Measurements from ENCODE around the gene ATP9A.
"Not testable (repeated sequence)": the region's sequence is repeated elsewhere in the genome, so short reads cannot be mapped to it uniquely, and the experiment has no call there.

Gene ATP9A

DNA sequence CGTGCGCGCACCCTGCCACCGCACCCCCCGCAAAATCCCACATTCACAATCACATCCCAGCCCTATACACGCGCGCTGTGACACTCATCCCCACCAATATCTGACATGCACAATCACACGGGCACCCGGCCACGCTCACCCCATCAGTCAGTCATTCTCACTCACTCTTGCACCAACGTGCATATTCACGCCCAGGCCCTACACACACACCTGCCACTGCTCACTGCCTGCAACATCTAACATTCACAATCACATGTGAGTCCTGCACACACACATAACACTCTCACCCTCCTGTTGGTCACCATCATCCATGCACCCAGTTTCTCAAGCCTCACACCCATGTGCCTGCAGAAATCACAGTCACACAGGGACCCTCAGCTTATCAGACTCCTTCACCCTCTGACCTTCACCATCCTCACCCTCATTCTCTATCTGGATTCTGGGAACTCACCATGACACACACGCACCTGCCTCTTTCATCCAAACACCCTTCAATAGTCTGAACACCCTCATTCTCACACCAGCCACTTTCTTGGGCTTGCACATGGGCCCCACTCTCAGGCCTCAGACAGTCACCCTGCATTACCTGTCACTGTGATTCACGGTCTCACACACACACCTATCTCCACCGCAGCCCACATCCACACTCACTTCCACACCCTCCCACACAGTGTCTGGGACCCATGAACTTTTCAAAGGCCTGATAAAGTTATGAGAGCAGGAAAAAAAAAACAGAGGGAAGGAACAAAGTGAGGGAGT is 748 bp upstream of the ATP9A start:
- H3K4me3 Mint-ChIP-seq, result peak overlapping the region; percentile 81
- no peaks in the 10 kb centered on the region for H3K36me3 Mint-ChIP-seq
- peaks cover 11% of the 10 kb centered on the region for H3K4me1 Mint-ChIP-seq (ENCODE audit: low read depth)
- no peak overlapping the region for H3K27ac Mint-ChIP-seq
- H3K27me3 Mint-ChIP-seq, result peaks cover 15% of the 10 kb centered on the region
- no peaks in the 10 kb centered on the region for H3K9me3 Mint-ChIP-seq (ENCODE audit: low read depth)

DNA sequence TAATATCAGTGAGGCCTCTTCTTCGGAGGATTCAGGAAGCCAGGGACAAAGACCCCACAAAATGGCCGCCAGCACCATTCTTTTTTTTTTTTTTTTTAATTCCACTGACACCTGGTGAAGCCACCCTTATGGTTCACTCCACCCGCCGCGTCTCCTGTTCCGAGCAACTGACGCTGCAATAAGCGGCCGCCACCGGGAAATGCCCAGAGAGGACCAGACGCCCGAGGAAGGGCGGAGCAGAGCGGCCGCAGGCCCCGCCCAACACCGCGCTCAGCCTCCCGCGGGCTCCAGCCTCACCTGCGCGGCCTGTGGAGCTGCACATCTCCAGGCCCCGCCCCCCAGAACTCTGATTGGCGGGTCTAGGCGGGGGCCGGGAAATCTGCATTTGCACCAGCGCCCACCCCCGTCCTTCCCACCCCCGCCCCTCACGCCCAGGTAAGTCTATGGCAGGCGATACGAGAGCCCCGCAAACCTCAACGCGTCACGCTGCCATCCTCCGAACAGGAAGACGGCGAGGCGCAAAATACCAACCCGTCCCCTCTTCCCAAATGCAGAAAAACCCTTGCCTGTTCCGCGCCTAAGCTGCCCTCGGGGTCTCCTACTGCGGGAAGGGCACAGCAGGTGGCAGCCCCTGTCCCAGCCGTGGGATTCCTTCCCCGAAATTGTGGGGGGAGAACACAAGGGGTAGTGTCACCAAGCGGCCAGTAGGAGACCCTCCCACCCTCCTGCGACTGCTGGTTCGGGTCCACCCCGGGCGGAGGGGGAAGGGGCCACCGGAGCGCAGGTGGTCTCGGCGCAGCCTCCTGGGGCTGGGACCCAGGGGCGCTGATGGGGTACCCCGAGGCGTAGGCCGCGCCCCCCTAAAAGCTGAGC is 960 bp downstream of the ATP9A start:
- Mint-ChIP-seq H3K9me3 (ENCODE audit: low read depth) (no peaks in the 10 kb centered on the region), H3K4me3 (peak overlapping the region; percentile 74), H3K27ac (no peak overlapping the region), H3K36me3 (no peaks in the 10 kb centered on the region), H3K27me3 (peaks cover 17% of the 10 kb centered on the region), H3K4me1 (ENCODE audit: low read depth) (peaks cover 11% of the 10 kb centered on the region)

DNA sequence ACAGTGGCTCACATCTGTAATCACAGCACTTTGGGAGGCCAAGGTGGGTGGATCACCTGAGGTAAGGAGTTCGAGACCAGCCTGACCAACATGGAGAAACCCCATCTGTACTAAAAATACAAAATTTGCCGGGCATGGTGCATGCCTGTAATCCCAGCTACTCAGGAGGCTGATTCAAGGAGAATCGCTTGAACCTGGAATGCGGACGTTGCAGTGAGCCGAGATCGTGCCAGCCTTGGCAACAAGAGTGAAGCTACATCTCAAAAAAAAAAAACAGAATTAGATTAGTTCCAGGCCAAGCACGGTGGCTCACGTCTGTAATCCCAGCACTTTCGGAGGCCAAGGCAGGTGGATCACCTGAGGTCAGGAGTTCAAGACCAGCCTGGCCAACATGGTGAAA is 2.8 kb downstream of the ATP9A start:
- H3K27ac Mint-ChIP-seq; H3K9me3 Mint-ChIP-seq (ENCODE audit: low read depth); H3K4me3 Mint-ChIP-seq; H3K36me3 Mint-ChIP-seq: not testable (repeated sequence)
- Mint-ChIP-seq H3K4me1 (ENCODE audit: low read depth) (peaks cover 11% of the 10 kb centered on the region), H3K27me3 (peaks cover 14% of the 10 kb centered on the region)

DNA sequence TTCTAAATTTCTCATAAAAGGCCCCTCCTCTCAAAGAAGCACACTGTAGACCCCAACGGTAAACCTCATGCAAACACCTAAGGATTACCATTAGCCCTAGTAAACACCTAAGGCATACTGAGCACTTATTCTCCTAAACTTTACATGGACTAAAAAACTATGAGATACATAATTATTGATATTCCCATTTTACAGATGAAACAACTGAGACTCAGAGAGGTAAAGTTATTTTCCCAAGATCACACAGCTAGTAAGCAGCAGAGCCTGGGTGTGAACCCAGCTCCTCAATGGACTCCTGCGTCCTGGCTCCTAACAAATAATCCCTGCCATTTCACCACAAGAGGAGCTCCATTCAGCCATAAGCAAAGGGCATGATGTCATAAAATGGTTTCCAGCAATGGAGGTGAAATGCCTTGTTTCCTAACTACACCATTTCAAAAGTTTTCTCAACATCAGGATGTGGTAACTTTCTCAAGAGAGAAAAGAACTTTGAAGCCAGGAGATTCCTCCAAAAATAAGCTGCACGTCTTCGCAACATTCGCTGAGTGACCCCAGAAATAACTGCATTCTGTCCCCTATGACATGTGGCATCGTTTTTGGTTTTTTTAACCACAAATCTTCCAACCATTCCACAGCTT is 4.1 kb downstream of the ATP9A start:
- Mint-ChIP-seq H3K4me1 (ENCODE audit: low read depth) (peaks cover 9% of the 10 kb centered on the region), H3K9me3 (ENCODE audit: low read depth) (no peaks in the 10 kb centered on the region), H3K36me3 (no peaks in the 10 kb centered on the region), H3K27me3 (peaks cover 7% of the 10 kb centered on the region), H3K27ac (no peak overlapping the region), H3K4me3 (no peak overlapping the region)

DNA sequence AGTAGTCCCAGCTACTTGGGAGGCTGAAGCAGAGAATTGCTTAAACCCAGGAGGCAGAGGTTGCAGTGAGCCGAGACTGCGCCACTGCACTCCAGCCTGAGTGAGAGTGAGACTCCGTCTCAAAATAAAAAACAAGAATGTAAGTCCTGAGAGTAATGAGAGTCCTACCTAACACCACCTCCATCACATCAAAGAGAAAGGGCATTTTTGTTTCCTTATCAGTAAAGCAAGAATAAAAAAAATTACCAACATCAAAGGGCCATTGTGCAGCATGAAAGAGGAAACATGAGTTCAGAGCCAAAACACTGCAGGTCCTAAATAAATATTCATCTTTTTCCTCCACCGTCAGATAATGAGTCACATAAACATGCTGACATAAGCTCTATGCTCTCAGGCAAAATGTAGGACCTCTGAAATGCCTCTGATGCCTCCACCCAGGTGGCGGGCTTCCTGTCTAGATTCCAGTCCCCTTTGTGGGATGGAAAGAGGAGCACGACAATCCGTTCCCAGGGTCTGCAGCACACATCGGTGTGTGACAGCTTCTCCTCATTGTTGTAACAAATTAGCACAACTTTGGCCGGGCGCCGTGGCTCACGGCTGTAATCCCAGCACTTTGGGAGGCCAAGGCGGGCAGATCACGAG is 7.2 kb downstream of the ATP9A start:
- Mint-ChIP-seq H3K27me3 (peaks cover 2% of the 10 kb centered on the region), H3K36me3 (no peaks in the 10 kb centered on the region), H3K4me1 (ENCODE audit: low read depth) (no peaks in the 10 kb centered on the region), H3K4me3 (no peak overlapping the region), H3K27ac (no peak overlapping the region), H3K9me3 (ENCODE audit: low read depth) (no peaks in the 10 kb centered on the region)

DNA sequence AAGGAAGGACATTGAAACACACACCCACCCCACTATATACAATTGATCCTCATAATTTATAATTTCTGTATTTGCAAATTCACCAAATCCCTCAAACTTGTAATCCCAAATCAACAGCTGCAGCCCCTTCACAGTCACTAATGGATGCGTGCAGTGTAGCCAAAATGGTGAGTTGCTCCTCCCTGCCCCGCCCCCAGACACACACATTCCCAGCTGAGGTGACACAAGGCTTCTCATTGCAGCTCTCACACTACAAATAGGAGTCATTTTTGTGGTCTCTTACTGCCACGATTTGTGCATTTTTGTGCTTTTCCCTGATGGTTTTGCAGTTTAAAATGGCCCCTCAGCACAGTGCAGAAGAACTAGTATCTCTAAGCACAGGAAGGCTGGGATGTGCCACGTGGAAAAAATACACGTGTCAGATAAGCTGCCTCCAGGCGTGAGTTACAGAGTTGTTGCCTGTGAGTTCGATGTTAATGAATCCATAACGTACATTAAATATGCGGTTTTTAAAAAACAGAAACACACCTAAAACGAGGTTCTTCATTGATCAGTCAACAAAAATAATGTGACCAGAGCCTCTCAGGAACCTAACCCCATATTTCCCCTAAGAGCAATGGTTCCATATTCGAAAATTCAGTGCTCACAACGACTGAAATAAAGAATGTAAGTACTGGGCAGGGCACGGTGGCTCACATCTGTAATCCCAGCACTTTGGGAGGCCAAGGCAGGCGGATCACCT is 8.2 kb downstream of the ATP9A start:
- Mint-ChIP-seq H3K36me3 (no peaks in the 10 kb centered on the region), H3K4me3 (no peak overlapping the region), H3K9me3 (ENCODE audit: low read depth) (no peaks in the 10 kb centered on the region), H3K27me3 (peaks cover 2% of the 10 kb centered on the region), H3K4me1 (ENCODE audit: low read depth) (no peaks in the 10 kb centered on the region), H3K27ac (no peak overlapping the region)

DNA sequence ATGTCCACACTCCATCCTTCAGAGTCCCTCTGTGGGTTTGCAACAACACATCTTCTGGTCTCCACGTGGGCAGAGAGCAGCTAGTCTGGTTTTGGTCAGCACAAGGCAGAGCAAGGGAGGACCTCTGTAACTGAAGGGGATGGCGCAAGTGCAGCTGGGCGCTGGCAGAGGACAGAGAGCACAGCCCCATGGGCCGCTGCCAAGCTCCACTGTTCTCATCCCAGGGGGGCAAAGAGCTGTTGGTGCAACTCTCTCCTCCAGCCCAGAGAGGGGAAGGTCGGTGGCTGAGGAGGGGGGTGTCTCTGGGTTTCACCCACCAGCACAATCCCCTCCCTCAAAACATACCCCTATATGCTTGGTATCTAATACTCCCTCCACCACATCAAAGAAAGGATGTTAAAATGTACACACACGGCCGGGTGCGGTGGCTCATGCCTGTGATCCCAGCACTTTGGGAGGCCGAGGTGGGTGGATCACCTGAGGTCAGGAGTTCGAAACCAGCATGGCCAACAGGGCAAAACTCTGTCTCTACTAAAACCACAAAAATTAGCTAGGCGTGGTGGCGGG is 9.1 kb downstream of the ATP9A start:
- Mint-ChIP-seq H3K4me3 (no peak overlapping the region), H3K9me3 (ENCODE audit: low read depth) (no peaks in the 10 kb centered on the region), H3K4me1 (ENCODE audit: low read depth) (no peaks in the 10 kb centered on the region), H3K27me3 (peaks cover 2% of the 10 kb centered on the region), H3K27ac (no peak overlapping the region), H3K36me3 (no peaks in the 10 kb centered on the region)

DNA sequence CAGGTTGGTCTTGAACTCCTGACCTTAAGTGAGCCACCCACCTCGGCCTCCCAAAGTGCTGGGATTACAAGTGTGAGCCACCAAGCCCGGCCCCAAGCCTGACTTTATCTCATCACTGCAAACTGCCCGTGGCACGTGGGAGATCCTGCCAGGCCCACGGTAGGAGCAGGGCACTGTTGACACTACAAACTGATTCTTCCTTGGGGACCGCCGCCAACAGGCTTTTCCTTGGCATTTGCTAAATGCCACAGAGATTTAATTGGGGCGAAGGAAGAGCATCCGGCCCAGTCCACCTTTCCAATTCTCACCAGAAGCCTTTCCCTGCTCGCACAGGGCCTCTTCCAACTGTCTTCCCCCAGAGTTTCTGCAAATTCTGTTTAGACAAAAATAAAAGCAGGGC is 11.0 kb downstream of the ATP9A start:
- no peak overlapping the region for H3K4me3 Mint-ChIP-seq
- no peaks in the 10 kb centered on the region for H3K27me3 Mint-ChIP-seq

DNA sequence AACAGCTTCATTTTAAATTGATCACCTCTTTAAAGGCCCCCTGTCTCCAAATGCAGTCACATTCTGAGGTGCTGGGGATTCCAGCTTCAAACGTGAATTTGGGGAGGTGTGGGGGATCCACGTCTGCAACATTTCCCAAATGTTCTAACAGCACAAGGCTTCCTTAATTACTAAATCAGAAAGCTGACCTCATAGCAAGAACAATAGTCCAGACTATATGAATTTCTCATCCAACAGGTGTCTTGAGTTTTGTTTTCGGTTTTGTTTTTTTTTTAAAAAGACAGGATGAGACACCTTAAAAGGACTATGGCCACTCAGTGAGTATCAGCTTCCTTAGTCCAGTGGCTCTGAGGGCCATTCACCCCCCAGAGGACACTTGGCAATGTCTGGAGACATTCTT is 11.5 kb downstream of the ATP9A start:
- no peaks in the 10 kb centered on the region for H3K36me3 Mint-ChIP-seq
- no peak overlapping the region for H3K4me3 Mint-ChIP-seq
- H3K27ac Mint-ChIP-seq, result no peak overlapping the region
- no peaks in the 10 kb centered on the region for H3K4me1 Mint-ChIP-seq (ENCODE audit: low read depth)
- no peaks in the 10 kb centered on the region for H3K9me3 Mint-ChIP-seq (ENCODE audit: low read depth)
- no peaks in the 10 kb centered on the region for H3K27me3 Mint-ChIP-seq

More for the DNA sequence above, 11.0 kb downstream of the ATP9A start:
- H3K36me3 Mint-ChIP-seq, result no peaks in the 10 kb centered on the region
- H3K27ac Mint-ChIP-seq, result no peak overlapping the region
- H3K4me1 Mint-ChIP-seq (ENCODE audit: low read depth), result no peaks in the 10 kb centered on the region
- no peaks in the 10 kb centered on the region for H3K9me3 Mint-ChIP-seq (ENCODE audit: low read depth)

DNA sequence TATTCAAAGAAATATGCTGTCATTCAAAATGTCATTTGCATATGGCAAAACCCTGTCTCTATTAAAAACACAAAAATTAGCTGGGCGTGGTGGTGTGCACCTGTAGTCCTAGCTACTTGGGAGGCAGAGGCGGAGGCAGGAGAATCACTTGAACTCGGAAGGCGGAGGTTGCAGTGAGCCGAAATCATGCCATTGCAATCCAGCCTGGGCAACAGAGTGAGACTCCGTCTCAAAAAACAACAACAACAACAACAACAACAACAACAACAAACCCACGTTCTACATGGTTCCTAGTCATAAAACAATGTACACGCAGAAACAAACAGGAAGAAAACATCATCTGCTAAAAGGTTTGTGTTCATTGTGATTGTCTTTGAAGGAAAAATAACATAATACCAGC is 15.0 kb downstream of the ATP9A start:
- not testable (repeated sequence) for H3K4me3 Mint-ChIP-seq; H3K27ac Mint-ChIP-seq; H3K9me3 Mint-ChIP-seq (ENCODE audit: low read depth); H3K27me3 Mint-ChIP-seq; H3K36me3 Mint-ChIP-seq; H3K4me1 Mint-ChIP-seq (ENCODE audit: low read depth)

DNA sequence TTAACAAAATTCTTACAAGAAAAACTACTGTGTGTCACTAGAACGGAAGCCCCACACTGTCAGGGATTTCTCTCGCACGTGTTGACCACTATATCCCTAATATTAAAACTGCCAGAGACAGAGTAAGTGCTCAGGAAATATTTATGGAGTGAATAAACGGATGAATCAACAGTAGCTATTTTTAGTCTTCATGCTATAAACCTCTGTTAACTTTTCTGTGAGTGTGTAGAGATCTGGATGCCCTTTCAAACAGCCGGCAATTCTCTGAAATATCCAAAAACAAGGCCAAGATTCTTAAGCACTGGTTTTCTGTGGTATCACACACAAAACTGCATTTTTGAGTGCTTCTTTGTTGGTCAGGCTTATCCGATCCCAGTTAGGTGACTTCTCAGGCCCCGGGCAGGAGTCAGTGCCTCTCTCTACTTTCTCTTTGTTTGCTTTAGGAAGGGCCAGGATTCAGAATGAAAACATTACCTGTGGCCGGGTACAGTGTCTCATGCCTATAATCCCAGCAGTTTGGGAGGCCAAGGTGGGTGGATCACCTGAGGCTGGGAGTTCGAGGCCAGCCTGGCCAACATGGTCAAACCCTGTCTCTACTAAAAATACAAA is 15.7 kb downstream of the ATP9A start:
- H3K9me3 Mint-ChIP-seq (ENCODE audit: low read depth), result no peaks in the 10 kb centered on the region
- H3K4me1 Mint-ChIP-seq (ENCODE audit: low read depth), result no peaks in the 10 kb centered on the region
- H3K36me3 Mint-ChIP-seq, result no peaks in the 10 kb centered on the region
- H3K27me3 Mint-ChIP-seq, result no peaks in the 10 kb centered on the region
- H3K27ac Mint-ChIP-seq, result no peak overlapping the region
- H3K4me3 Mint-ChIP-seq, result no peak overlapping the region

DNA sequence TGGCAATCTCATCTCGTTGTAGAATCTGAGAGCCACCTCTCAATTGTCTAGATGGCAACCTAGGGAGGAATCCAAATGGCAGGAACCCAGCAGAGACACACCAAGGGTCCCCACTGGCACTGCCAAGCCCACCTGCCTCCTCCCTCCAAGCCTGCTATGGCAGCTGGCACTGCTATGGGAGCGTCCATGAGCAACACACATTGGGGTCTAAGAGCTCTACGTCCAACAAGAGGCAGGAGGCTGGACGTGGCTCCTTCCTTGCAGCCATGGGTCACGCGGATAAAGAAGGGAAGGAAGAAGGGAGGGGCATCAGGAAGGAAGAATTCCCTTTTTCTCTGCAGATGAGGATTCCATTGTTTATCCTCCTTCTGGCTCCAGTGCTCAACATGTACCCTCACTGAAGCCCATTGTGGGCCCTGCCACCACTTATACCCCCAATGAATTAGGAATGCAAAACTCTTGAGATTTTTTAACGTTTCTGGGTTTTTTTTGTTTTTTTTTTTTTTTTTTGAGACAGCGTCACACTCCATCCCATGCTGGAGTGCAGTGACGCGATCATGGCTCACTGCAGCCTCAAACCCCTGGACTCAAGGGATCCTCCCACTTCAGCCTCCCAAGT is 17.3 kb downstream of the ATP9A start:
- no peak overlapping the region for H3K4me3 Mint-ChIP-seq
- H3K27ac Mint-ChIP-seq, result no peak overlapping the region
- H3K9me3 Mint-ChIP-seq (ENCODE audit: low read depth), result no peaks in the 10 kb centered on the region
- H3K27me3 Mint-ChIP-seq, result no peaks in the 10 kb centered on the region
- H3K4me1 Mint-ChIP-seq (ENCODE audit: low read depth), result no peaks in the 10 kb centered on the region
- no peaks in the 10 kb centered on the region for H3K36me3 Mint-ChIP-seq

DNA sequence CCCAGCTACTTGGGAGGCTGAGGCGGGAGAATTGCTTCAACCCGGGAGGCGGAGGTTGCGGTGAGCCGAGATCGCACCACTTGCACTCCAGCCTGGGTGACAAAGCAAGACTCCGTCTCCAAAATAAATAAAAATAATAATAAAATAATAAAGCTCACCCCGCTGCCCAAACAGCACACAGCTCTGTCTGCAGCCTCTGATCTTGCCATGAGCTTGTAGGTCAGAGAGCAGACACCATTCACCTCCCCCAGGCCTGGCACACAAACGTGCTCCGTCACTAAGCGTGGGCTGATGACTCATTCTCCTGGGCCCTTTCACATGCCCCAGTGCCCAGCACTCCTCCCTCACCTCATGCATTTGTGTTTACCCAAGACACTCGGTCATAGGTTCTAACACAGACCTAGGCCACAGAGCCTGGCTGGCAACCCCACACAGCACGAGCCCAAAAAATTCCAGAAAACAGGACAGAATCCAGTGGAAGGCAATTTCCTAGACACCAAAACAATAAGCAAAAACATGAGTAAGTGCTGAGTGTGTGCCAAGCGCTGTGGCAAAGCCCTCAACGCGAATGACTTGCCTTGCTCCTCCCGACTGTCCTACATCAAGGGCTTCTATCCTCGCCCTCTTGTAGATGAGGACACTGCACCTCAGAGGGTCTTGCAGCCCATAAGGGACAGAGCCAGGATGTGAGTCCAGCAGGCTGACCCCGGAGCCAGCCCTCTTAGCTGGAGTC is 18.0 kb downstream of the ATP9A start:
- Mint-ChIP-seq H3K36me3 (no peaks in the 10 kb centered on the region), H3K27ac (no peak overlapping the region), H3K27me3 (no peaks in the 10 kb centered on the region), H3K4me1 (ENCODE audit: low read depth) (no peaks in the 10 kb centered on the region), H3K9me3 (ENCODE audit: low read depth) (no peaks in the 10 kb centered on the region), H3K4me3 (no peak overlapping the region)
